ENCODE measurements around the gene TGFBR3.

The TGFBR3 gene

GRCh38 chr1:91770667-91771268 is 115.2 kb downstream of the TGFBR3 start:
- Histone ChIP-seq H3K27ac (ENCODE audit: poor library complexity, severe bottlenecking) (no peak overlapping the region), H3K4me3 (ENCODE audit: severe bottlenecking) (no peak overlapping the region), H3K4me1 (ENCODE audit: insufficient read depth, poor library complexity, severe bottlenecking) (no peaks in the 10 kb centered on the region), H3K27me3 (ENCODE audit: insufficient read depth, poor library complexity, severe bottlenecking) (no peaks in the 10 kb centered on the region), H3K9me3 (ENCODE audit: severe bottlenecking) (no peaks in the 10 kb centered on the region), H3K36me3 (ENCODE audit: low read depth) (no peaks in the 10 kb centered on the region)
- DNase-seq (ENCODE audit: low spot score) = no peak
- ATAC-seq (ENCODE audit: low read depth) = no peak
- TF ChIP-seq, protein P1, sequence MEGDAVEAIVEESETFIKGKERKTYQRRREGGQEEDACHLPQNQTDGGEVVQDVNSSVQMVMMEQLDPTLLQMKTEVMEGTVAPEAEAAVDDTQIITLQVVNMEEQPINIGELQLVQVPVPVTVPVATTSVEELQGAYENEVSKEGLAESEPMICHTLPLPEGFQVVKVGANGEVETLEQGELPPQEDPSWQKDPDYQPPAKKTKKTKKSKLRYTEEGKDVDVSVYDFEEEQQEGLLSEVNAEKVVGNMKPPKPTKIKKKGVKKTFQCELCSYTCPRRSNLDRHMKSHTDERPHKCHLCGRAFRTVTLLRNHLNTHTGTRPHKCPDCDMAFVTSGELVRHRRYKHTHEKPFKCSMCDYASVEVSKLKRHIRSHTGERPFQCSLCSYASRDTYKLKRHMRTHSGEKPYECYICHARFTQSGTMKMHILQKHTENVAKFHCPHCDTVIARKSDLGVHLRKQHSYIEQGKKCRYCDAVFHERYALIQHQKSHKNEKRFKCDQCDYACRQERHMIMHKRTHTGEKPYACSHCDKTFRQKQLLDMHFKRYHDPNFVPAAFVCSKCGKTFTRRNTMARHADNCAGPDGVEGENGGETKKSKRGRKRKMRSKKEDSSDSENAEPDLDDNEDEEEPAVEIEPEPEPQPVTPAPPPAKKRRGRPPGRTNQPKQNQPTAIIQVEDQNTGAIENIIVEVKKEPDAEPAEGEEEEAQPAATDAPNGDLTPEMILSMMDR (IDR thresholded peaks at IDR 0.05; ENCODE audit: poor library complexity, severe bottlenecking) = no peak

- H3K9me3 ChIP-seq (ENCODE audit: severe bottlenecking) = no peaks in the 10 kb centered on the region
- H3K27ac ChIP-seq (ENCODE audit: poor library complexity, severe bottlenecking) = no peak overlapping the region
- no peaks in the 10 kb centered on the region for H3K27me3 ChIP-seq (ENCODE audit: insufficient read depth, poor library complexity, severe bottlenecking)
- DNase-seq (ENCODE audit: low spot score) (no peak), ATAC-seq (ENCODE audit: low read depth) (no peak)
- no peaks in the 10 kb centered on the region for H3K4me1 ChIP-seq (ENCODE audit: insufficient read depth, poor library complexity, severe bottlenecking)
- TF ChIP-seq, protein P1 (IDR thresholded peaks at IDR 0.05; ENCODE audit: poor library complexity, severe bottlenecking) = no peak
- H3K4me3 ChIP-seq (ENCODE audit: severe bottlenecking) = no peak overlapping the region
- H3K36me3 ChIP-seq (ENCODE audit: low read depth) = no peaks in the 10 kb centered on the region
These were observed 116.2 kb downstream of the TGFBR3 start for GRCh38 chr1:91769742-91770141.

GRCh38 chr1:91768786-91769725 is 116.9 kb downstream of the TGFBR3 start:
- H3K4me1 ChIP-seq (ENCODE audit: insufficient read depth, poor library complexity, severe bottlenecking) = no peaks in the 10 kb centered on the region
- H3K27me3 ChIP-seq (ENCODE audit: insufficient read depth, poor library complexity, severe bottlenecking) = no peaks in the 10 kb centered on the region
- TF ChIP-seq, protein P1 (IDR thresholded peaks at IDR 0.05; ENCODE audit: poor library complexity, severe bottlenecking) = no peak
- 0 out of 3 replicates have a peak, but pooled peaks have one; percentile 44 for ATAC-seq (ENCODE audit: low read depth)
- H3K36me3 ChIP-seq (ENCODE audit: low read depth) = no peaks in the 10 kb centered on the region
- no peak overlapping the region for H3K4me3 ChIP-seq (ENCODE audit: severe bottlenecking)
- no peak for DNase-seq (ENCODE audit: low spot score)
- H3K9me3 ChIP-seq (ENCODE audit: severe bottlenecking) = no peaks in the 10 kb centered on the region
- no peak overlapping the region for H3K27ac ChIP-seq (ENCODE audit: poor library complexity, severe bottlenecking)

DNA sequence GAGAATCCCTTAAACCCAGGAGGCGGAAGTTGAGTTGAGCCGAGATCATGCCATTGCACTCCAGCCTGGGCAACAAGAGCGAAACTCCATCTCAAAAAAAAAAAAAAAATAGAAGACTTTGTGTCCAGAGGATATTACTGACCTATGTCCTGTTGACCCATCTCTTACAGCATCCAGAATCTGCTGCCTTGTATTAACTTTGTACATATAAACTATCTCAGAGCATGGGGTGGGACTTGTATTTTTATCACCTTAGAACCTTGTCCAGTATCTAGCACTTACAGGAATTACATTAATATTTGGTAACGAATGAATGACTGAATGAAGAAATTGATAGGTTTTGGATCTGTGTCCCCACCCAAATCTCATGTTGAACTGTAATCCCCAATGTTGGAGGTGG is 117.8 kb downstream of the TGFBR3 start:
- ATAC-seq (ENCODE audit: low read depth) (no peak), DNase-seq (ENCODE audit: low spot score) (no peak)
- TF ChIP-seq, protein P1 (IDR thresholded peaks at IDR 0.05; ENCODE audit: poor library complexity, severe bottlenecking) = no peak
- no peaks in the 10 kb centered on the region for H3K4me1 ChIP-seq (ENCODE audit: insufficient read depth, poor library complexity, severe bottlenecking)
- no peak overlapping the region for H3K27ac ChIP-seq (ENCODE audit: poor library complexity, severe bottlenecking)
- no peaks in the 10 kb centered on the region for H3K9me3 ChIP-seq (ENCODE audit: severe bottlenecking)
- no peak overlapping the region for H3K4me3 ChIP-seq (ENCODE audit: severe bottlenecking)
- no peaks in the 10 kb centered on the region for H3K36me3 ChIP-seq (ENCODE audit: low read depth)
- H3K27me3 ChIP-seq (ENCODE audit: insufficient read depth, poor library complexity, severe bottlenecking) = no peaks in the 10 kb centered on the region
